Skeletal muscle cell (primary cell): ENCODE results near the gene RGS10.

ENCODE experiments used
- DNase-seq: peaks from one replicate; pipeline ENCODE4 v3.0.0-alpha.2; 2010; ENCODE audit warnings: low read depth
- H3K4me3 ChIP-seq: 2 replicates; pipeline ENCODE4 v1.5.1; 2011; ENCODE audit warnings: low read depth, mild to moderate bottlenecking, control low read depth, low read length, moderate library complexity

Gene RGS10

GRCh38 chr10:119521443-119522204 is 20.9 kb downstream of the RGS10 start:
- no peak for DNase-seq
- no peak overlapping the region for H3K4me3 ChIP-seq

GRCh38 chr10:119520283-119520682 is 22.2 kb downstream of the RGS10 start:
- DNase-seq, result no peak
- H3K4me3 ChIP-seq, result no peak overlapping the region

- DNase-seq, result no peak
- H3K4me3 ChIP-seq, result no peak overlapping the region
Measured at GRCh38 chr10:119518936-119519335, 23.6 kb downstream of the RGS10 start.

GRCh38 chr10:119518176-119518575 is 24.3 kb downstream of the RGS10 start:
- DNase-seq, result no peak
- H3K4me3 ChIP-seq, result no peak overlapping the region

- DNase-seq, result no peak
- H3K4me3 ChIP-seq, result no peak overlapping the region
Measured at GRCh38 chr10:119517235-119518141, 25.0 kb downstream of the RGS10 start.

- DNase-seq, result no peak
- H3K4me3 ChIP-seq, result no peak overlapping the region
Measured at GRCh38 chr10:119516381-119517234, 25.9 kb downstream of the RGS10 start.

- DNase-seq, result no peak
- no peak overlapping the region for H3K4me3 ChIP-seq
Measured at GRCh38 chr10:119515511-119516045, 26.9 kb downstream of the RGS10 start.

- no peak overlapping the region for H3K4me3 ChIP-seq
- DNase-seq, result no peak
Measured at GRCh38 chr10:119514819-119515218, 27.7 kb downstream of the RGS10 start.

- DNase-seq, result no peak
- no peak overlapping the region for H3K4me3 ChIP-seq
Measured at GRCh38 chr10:119511828-119512515, 30.5 kb downstream of the RGS10 start.

GRCh38 chr10:119509909-119510451 is 32.5 kb downstream of the RGS10 start:
- no peak overlapping the region for H3K4me3 ChIP-seq
- DNase-seq, result no peak

- no peak for DNase-seq
- H3K4me3 ChIP-seq, result no peak overlapping the region
Measured at GRCh38 chr10:119507115-119507514, 35.4 kb downstream of the RGS10 start.

GRCh38 chr10:119505588-119506315 is 36.8 kb downstream of the RGS10 start:
- no peak for DNase-seq
- no peak overlapping the region for H3K4me3 ChIP-seq

- no peak for DNase-seq
- no peak overlapping the region for H3K4me3 ChIP-seq
Measured at GRCh38 chr10:119505131-119505551, 37.4 kb downstream of the RGS10 start.

- no peak for DNase-seq
- no peak overlapping the region for H3K4me3 ChIP-seq
Measured at GRCh38 chr10:119504651-119505050, 37.9 kb downstream of the RGS10 start.

GRCh38 chr10:119503821-119504220 is 38.7 kb downstream of the RGS10 start:
- no peak for DNase-seq
- H3K4me3 ChIP-seq, result no peak overlapping the region

- no peak overlapping the region for H3K4me3 ChIP-seq
- DNase-seq, result no peak
Measured at GRCh38 chr10:119502618-119503155, 39.8 kb downstream of the RGS10 start.

GRCh38 chr10:119502209-119502608 is 40.3 kb downstream of the RGS10 start:
- DNase-seq, result no peak
- no peak overlapping the region for H3K4me3 ChIP-seq

GRCh38 chr10:119501690-119502089 is 40.8 kb downstream of the RGS10 start:
- no peak for DNase-seq
- no peak overlapping the region for H3K4me3 ChIP-seq
